ENCODE results near the gene VAV1. TPM values are rescaled to one million over a fixed set of nuclear protein-coding genes. Genes with fewer than 3 reads are reported as not detected.
"Not testable (repeated sequence)": the region's sequence is repeated elsewhere in the genome, so short reads cannot be mapped to it uniquely, and the experiment has no call there.

The VAV1 gene
- polyA plus RNA-seq, 2 of the 4 experiments (the other 2 are of a cell fraction): 5.6 to 7.5 TPM

GRCh38 chr19:6761053-6761676 lies 11.3 kb upstream of the VAV1 start:
- DNase-seq (ENCODE audit: low read depth in 1 of 2, low spot score in 1 of 2) (peak; percentile 45 to 46), FAIRE-seq (no peak), ATAC-seq (peak in 1 of 2 experiments; percentile 74; a peak in 3 of 6 replicates)
- Histone ChIP-seq H3K4me2 (no peak overlapping the region), H3K4me3 (no peak overlapping the region), H3K9me3 (no peaks in the 10 kb centered on the region), H3K4me1 (peaks cover 14% of the 10 kb centered on the region), H3K27ac (no peak overlapping the region)
- 67% methylated on average over 4 of the region's 4 CpGs for WGBS (ENCODE audit: missing lambda C conversion rate)
- ChIA-PET CTCF (interaction anchor here (0.9 kb wide), 1 partner anchor 22 kb away, joined by 5 read pairs; no protein-coding TSS in a partner anchor), POLR2A (no interaction called here)
- no peak for TF ChIP-seq RAD21 (conservative IDR thresholded peaks at IDR 0.05 in 1 of 2, IDR thresholded peaks at IDR 0.05 in 1 of 2)
- peak; percentile 48 for TF ChIP-seq USF2 (IDR thresholded peaks at IDR 0.05)
- TF ChIP-seq KDM1A (IDR thresholded peaks at IDR 0.05; ENCODE audit: low read depth): 0 out of 2 replicates have a peak, but pooled peaks have one; percentile 23
- TF ChIP-seq NFE2L2 (conservative IDR thresholded peaks at IDR 0.05; ENCODE audit: low read length): no peak
- TF ChIP-seq HOXB13 (CRISPR knock-in tag; IDR thresholded peaks at IDR 0.05; ENCODE audit: low read depth): no peak

DNA sequence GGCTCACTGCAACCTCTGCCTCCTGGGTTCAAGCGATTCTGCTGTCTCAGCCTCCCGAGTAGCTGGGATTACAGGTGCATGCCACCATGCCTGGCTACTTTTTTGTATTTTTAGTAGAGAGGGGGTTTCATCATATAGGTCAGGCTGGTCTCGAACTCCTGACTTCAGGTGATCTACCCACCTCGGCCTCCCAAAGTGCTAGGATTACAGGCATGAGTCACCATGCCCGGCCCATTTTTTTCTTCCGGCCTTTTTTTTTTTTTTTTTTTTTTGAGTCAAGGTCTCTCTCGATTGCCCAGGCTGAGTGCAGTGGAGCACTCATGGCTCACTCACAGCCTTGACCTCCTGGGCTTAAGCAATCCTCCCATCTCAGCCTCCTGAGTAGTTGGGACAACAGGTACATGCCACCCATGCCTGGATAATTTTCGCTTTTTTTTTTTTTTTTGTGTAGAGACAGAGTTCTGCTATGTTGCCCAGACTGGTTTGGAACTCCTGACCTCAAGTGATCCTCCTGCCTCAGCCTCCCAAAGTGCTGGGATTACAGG lies 10.2 kb upstream of the VAV1 start:
- H3K9me3 ChIP-seq; H3K27ac ChIP-seq; FAIRE-seq; POLR2A ChIA-PET; H3K4me2 ChIP-seq; ATAC-seq; H3K4me3 ChIP-seq; DNase-seq (ENCODE audit: low read depth in 1 of 2, low spot score in 1 of 2): not testable (repeated sequence)
- CTCF ChIA-PET: interaction anchor here (0.6 kb wide), 1 partner anchor 9 kb away, joined by 3 read pairs; no protein-coding TSS in a partner anchor
- 72% methylated on average over 8 of the region's 8 CpGs for WGBS (ENCODE audit: missing lambda C conversion rate)
- peaks cover 17% of the 10 kb centered on the region for H3K4me1 ChIP-seq

- 20% methylated on average over 7 of the region's 8 CpGs for WGBS (ENCODE audit: missing lambda C conversion rate)
- no peaks in the 10 kb centered on the region for H3K9me3 ChIP-seq
- ChIA-PET CTCF (interaction anchor here (1.0 to 2.8 kb wide), 2 partner anchors 28 to 98 kb away, joined by 3 to 14 read pairs; partner anchors contain the start of gene GPR108), POLR2A (no interaction called here)
- TF ChIP-seq MAFK (IDR thresholded peaks at IDR 0.05; ENCODE audit: partially characterized antibody) (peak; percentile 23), RARB (CRISPR knock-in tag; IDR thresholded peaks at IDR 0.05) (no peak)
- H3K4me1 ChIP-seq: peaks cover 22% of the 10 kb centered on the region
- H3K4me3 ChIP-seq: peak overlapping the region; percentile 60
- FAIRE-seq (no peak), DNase-seq (ENCODE audit: low read depth in 1 of 2, low spot score in 1 of 2) (peak in 1 of 2 experiments; percentile 44), ATAC-seq (no peak)
- peak overlapping the region; percentile 84 for H3K4me2 ChIP-seq
- peak overlapping the region; percentile 76 to 89 for H3K27ac ChIP-seq
Measured at GRCh38 chr19:6765738-6766356, 6.7 kb upstream of the VAV1 start.

GRCh38 chr19:6766357-6767080 lies 6.0 kb upstream of the VAV1 start:
- no peak for FAIRE-seq
- ATAC-seq: peak; percentile 51 to 56; a peak in 5 of 6 replicates
- ChIA-PET CTCF (interaction anchor here (0.6 to 2.8 kb wide), 3 partner anchors 28 to 97 kb away, joined by 3 to 14 read pairs (median 4); partner anchors contain the start of gene GPR108), POLR2A (interaction anchor here (1.1 to 2.1 kb wide), 2 partner anchors 27 to 35 kb away, joined by 3 to 10 read pairs; partner anchors contain the start of gene TRIP10)
- WGBS (ENCODE audit: missing lambda C conversion rate): 10% methylated on average over 16 of the region's 16 CpGs
- Histone ChIP-seq H3K9me3 (no peaks in the 10 kb centered on the region), H3K4me2 (peak overlapping the region; percentile 84), H3K27ac (peak overlapping the region; percentile 76 to 89), H3K4me3 (peak overlapping the region; percentile 60), H3K4me1 (peaks cover 22% of the 10 kb centered on the region)
- TF ChIP-seq FOSB (CRISPR knock-in tag; IDR thresholded peaks at IDR 0.05) (no peak), JUN (IDR thresholded peaks at IDR 0.05) (no peak), RFX5 (IDR thresholded peaks at IDR 0.05) (no peak), SREBF2 (IDR thresholded peaks at IDR 0.05) (no peak), RAD21 (conservative IDR thresholded peaks at IDR 0.05 in 1 of 2, IDR thresholded peaks at IDR 0.05 in 1 of 2) (0 out of 5 replicates have a peak, but pooled peaks of 1 of the 2 experiments have one; percentile 7), FOSL2 (IDR thresholded peaks at IDR 0.05) (no peak), FOSL2 (CRISPR knock-in tag; IDR thresholded peaks at IDR 0.05) (peak; percentile 4; the same call in 1 of the 2 replicates), HDAC2 (IDR thresholded peaks at IDR 0.05) (no peak), MAZ (IDR thresholded peaks at IDR 0.05; ENCODE audit: borderline replicate concordance, low read depth, low read length) (no peak), RCOR1 (IDR thresholded peaks at IDR 0.05; ENCODE audit: low read depth, low read length) (no peak), ZFP36 (IDR thresholded peaks at IDR 0.05; ENCODE audit: borderline replicate concordance, partially characterized antibody) (no peak), JUNB (IDR thresholded peaks at IDR 0.05) (no peak), HOXB13 (CRISPR knock-in tag; IDR thresholded peaks at IDR 0.05; ENCODE audit: low read depth) (no peak), ZNF302 (CRISPR knock-in tag; IDR thresholded peaks at IDR 0.05) (no peak), NFE2L2 (conservative IDR thresholded peaks at IDR 0.05; ENCODE audit: low read length) (no peak)
- TF ChIP-seq, protein P1, sequence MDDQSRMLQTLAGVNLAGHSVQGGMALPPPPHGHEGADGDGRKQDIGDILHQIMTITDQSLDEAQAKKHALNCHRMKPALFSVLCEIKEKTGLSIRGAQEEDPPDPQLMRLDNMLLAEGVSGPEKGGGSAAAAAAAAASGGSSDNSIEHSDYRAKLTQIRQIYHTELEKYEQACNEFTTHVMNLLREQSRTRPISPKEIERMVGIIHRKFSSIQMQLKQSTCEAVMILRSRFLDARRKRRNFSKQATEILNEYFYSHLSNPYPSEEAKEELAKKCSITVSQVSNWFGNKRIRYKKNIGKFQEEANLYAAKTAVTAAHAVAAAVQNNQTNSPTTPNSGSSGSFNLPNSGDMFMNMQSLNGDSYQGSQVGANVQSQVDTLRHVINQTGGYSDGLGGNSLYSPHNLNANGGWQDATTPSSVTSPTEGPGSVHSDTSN (IDR thresholded peaks at IDR 0.05): no peak
- peak in 1 of 2 experiments; percentile 53 for DNase-seq (ENCODE audit: low read depth in 1 of 2, low spot score in 1 of 2)

Data from A549 (cell line).